NCI-H2029 treated with DMSO at 0.1 percent for 48 hours (cell line): ENCODE measurements around the gene MSANTD1.

ENCODE experiments used
- DNase-seq: peaks from one replicate; lab custom pipeline; 2025; lab: John Stamatoyannopoulos, UW

The MSANTD1 gene

DNA sequence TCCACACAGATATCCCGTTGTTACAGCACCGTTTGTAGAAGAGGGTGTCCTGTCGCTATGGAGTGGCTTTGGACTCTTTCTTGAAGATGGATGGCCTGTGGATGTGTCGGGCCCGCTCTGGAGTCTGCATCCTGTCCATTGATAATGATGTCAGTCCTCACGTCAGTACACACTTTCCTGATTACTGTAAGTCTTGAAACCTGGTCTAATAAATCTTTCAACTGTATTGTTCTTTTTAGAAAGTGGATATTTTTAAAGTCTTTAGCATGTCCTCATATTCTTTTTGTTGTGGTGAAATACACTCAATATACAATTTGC lies 14.9 kb downstream of the MSANTD1 start:
- DNase-seq, result no peak

- no peak for DNase-seq
Measured at GRCh38 chr4:3266076-3266475, 17.1 kb downstream of the MSANTD1 start.

DNA sequence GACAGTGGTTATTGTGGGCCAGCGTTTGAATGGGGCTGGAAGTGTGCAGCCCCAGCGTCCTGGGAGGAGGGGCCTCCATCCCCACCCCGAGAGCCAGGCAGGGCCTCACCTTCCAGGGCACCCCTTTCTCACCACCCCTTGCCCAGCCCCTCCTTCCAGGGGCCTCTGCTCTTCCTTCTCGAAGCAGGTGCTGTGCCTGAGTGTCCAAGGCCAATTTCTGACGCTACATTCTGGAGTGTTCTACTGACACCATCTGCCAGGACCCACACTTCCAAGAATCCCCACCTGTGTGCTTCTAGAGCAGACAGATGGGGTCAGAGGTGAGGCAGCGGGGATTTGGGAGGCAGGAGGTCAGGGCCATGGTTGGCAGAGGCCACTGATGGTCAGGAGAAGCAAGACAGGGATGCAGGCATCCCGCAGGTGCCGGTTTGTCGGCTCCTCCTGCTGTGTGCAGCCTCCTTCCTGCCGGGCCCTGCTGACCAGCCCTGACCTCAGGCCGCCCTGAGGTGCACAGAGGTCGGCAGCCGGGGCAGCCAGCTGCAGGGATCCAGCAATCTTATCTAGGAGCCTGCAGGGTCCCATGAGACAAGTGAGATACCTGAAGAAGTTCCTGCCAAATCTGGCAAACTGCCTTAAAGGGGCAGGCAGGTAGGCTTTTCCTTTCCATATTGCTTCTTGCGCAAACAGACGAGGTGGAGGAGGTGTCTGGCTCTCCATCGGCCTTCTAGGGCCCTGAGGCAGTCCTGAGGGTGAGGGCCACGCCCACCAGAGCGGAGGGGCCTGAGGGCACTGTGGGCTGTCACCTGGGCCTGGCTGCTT lies 18.8 kb downstream of the MSANTD1 start:
- DNase-seq, result no peak

- no peak for DNase-seq
Measured at GRCh38 chr4:3268395-3269104, 19.6 kb downstream of the MSANTD1 start.

DNA sequence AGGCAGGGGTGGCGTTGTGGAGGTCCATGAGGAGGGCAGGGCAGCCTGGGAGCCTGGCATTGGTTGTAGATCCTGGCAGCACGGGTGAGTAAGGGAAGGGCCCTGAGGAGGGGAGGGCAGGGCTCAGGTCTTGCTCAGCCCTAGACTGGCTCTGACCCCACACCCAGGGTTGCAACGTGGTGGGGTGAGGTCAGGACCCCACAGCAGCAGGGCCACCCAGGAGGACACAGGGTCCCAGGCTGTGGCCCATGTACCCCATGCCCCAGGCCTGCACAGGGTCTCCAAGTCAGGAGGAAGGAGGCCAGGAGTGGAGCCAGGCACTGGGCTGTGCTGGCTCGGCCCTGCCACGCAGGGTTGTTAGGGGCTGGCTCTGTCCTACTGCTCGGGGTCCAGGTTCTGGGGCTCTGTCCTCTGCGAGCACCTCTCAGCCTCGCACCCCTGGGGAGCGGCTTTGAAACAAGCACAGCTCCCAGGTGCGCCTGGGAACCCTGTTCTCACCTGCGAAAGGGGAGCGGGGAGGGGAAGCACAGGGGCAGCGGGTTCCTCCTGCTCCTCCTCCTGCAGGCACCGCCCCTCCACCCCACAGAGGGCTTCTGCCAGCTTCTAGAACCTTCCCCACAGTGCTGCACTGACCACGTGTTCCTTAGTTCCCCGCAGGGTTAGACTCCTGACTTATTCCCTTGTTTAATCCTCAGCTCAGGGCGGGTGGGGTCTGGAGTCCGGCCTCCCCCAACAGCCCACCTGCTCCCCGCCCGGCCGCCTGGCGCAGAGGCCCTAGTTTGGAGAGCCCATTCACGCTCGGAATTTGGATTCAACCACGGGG lies 20.4 kb downstream of the MSANTD1 start:
- no peak for DNase-seq

DNA sequence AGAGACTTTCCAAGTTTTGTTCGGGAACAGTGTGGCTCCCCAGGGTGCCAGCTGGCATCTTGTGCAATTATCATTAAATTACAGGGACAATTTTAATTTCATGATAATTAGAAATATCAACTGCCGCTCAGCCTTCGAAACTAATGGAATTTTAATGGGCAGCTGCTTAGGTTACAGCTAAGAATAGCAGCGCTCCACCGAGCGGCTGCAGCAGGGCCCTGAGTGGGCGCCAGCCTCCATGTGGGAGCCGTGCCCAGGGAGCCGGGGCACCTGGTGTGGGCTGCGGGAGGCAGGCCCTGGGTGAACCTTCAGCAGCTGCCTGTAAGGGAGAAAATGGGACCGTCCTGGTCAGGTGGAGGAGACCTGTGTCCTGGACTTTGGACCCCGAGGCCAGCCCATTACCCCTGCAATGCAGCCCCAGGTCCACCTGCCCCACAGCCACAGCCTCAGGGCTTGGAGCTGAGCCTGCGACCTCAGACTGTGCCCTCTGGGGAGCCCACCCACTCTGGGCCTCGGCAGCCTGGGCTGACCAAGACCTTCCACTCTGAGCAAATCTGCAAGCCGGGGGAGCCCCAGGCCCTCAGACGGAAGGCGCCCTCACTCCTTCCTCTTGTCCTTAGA lies 21.1 kb downstream of the MSANTD1 start:
- DNase-seq, result no peak

GRCh38 chr4:3271131-3271530 lies 22.2 kb downstream of the MSANTD1 start:
- no peak for DNase-seq

DNA sequence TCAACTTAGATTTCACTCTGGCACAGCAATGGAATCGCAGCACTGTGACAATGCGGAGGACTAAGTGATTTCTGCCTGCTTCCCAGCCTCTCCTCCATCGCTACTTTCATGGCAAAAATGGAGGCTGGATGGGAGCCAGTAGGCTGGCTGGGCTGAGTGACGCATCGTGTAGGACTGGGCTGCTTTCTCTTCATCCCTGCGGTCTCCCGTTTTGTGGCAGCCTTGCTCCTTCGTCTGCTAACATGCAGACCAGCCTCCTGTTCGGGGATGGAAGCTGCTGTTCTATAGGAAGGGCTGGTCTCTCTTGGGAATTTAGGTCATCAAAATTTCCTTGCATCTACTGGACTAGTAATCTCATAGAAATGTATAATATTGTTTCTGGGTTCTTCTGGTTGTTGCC lies 28.0 kb downstream of the MSANTD1 start:
- DNase-seq, result no peak

- DNase-seq, result no peak
Measured at GRCh38 chr4:3280466-3280865, 31.5 kb downstream of the MSANTD1 start.

DNA sequence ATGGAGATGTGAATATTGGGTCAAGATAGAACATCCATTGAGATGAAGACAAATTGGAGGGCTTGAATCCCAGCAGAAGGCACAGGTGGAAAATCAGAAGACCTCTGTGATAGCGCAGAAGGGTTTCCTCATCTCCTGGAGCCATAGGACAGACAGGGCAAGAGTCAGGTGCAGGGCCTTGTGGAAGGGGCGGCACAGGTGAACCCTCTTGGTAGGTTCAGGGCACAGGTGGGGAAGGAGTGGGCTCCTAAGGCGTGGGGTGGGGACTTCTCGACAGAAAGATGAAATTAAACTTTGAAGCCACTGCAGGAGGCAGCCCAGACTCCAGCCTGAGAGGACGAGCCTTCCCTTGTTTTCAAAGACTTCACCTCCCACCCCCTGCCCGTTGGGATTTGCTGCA lies 34.5 kb downstream of the MSANTD1 start:
- no peak for DNase-seq

- DNase-seq, result no peak
Measured at GRCh38 chr4:3283916-3284315, 35.0 kb downstream of the MSANTD1 start.

DNA sequence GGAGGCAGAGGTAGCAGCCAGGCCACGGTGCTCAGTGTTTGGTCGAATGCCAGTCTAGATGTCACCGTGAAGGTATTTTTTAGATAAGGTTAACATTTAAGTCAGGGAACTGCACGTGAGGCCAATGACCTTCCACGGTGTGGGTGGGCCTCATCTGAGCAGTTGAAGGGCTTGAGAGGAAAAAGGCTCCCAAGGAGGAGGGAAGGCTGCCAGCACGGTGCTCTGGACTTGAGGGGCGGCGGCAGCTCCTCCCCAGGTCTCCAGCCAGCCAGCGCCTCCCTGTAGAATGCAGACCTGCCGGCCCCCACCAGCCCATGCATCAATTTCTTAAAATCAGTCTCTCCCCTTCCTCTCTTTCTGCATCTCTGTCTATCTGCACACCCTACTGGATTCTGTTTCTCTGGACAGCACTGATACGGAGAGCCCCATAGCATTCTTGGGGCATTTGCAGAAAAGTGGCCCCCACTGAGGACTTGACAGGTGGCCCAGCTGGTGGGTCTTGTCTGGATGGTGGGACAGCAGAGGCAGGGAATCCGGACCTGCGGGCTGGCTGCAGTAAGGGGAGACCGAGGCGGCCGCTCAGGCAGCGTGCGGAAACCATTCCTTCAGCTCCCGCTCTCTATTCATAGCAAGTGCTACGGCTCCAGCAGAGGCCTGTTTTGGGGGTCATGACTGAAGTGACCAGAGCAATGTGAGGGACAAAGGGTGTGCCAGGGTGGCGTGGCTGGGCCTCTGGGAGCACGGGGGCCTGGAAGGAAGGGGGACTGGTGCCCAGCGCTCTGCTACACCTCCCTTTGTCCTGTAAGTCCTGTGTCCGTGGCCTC lies 36.0 kb downstream of the MSANTD1 start:
- no peak for DNase-seq

DNA sequence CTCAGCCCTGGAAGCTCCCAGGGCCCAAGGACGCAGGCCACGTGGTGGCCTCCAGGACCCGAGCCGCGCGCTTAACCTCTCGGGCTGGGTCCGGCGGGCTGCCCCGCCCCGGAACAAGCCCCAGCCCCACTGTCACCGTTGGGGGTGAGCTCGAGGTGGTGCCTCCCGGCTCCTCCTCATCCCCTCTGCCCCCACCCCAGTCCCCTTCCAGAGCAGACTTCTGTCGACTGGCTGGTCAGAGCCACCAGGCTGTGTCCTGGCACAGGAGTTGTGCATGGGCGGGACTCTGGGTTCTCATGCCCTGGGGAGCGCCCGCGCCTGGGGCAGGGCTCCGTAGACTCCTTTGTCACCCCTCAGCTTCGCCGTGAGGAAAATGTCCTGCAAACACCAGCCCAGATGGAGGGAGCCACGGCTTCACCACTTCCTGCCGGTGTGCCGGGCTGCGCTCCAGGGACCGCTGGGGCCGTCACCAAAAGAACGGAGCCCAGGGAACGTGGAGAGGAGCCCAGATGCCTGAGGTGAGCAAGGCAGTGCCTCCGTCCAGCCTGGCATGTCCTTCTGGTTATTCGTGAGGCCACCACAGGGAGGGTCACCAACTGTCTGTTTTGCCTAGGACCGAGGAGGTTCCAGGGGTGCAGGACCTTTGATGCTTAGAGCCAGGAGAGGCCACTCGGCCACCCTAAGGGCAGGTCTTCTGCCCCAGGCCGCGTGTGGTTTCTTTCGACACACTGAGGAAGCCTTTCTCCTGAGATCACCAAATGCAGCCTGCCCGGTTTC lies 36.8 kb downstream of the MSANTD1 start:
- DNase-seq, result no peak

DNA sequence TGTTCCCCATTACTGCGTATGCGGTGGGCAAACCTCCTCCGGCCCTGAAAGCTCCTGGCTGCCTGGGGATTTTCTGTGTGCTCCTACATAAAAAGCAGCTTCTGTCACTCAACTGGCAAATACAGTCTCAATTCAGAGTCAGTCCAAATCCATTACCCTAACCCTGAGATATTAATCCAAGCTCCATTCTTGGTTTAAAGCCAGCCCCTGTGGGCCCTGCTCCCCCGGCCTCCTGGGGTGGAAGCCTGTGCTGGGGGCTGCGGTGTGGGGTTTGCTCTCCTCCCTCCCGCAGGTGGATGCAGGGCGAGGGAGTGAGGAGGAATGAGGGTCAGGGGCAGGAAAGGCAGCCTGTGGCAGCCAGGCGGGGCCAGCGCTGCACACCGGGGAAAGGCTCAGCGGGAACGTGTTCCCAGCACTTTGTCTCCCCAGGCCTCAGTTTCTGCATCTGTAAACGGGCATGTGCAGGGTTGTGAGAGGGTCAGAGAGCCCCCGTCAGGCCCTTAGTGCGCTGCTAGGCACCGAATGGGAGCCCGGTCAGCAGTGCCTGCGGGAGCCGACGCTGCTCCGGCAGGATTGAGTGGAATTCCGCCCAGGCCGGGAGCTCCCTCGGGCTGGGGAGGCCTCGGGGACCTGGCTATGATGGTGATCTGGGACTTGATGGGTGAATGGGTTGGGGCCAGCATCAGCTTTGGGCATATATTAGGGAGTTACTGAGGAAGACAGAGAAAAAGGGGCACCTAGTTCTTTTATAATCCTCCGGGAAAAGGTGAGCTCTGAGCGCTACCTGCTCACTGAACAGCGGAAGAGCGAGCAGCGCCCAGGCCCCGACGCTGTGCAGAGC lies 37.6 kb downstream of the MSANTD1 start:
- DNase-seq, result no peak

- DNase-seq, result no peak
Measured at GRCh38 chr4:3287271-3287971, 38.5 kb downstream of the MSANTD1 start.

GRCh38 chr4:3287972-3288570 lies 39.1 kb downstream of the MSANTD1 start:
- no peak for DNase-seq

GRCh38 chr4:3288571-3289094 lies 39.7 kb downstream of the MSANTD1 start:
- DNase-seq, result no peak

DNA sequence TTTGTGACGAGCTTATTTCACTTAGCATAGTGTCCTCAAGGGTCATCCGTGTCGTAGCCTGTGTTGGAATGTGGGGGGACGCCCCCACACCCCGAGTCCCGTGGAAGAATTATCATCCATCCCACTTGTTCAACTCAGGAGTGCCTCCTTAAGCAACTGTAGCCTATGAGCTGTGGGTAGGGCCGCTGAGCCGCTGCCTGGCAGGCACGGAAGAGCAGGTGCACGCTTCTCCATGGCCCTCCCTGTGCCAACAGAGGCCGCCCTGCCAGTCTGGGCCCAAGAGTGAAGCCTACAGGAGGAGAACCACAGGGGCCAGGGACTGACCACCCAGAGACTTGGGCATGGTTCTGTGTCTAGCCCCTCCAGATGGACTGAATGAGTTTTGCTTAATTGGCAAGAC lies 41.5 kb downstream of the MSANTD1 start:
- DNase-seq, result no peak
